IMR-90 (cell line): ENCODE results near the gene FZD7. TPM values are rescaled to one million over a fixed set of nuclear protein-coding genes. Genes with fewer than 3 reads are reported as not detected.
A peak's percentile ranks its signal among the peaks of the same experiment; 100 is the strongest.

Experiments used
- ATAC-seq: fragments of 200-7000 bp; cut with Tn5 transposase; 2 replicates; pipeline ENCODE4 v1.9.1; 2020; ENCODE audit warnings: low read depth, mild to moderate bottlenecking, moderate library complexity
- BruUV-seq: library from RNA; stranded (reverse); fragments of 400-500 nt; replicated peaks from 2 replicates; lab custom pipeline; 2021; lab: Mats Ljungman, UMichigan
- CTCF ChIA-PET: fragments of 300-600 bp; formaldehyde crosslinking; extraction: SDS; loops from one replicate; lab custom pipeline; 2021; ENCODE audit warnings: antibody characterized with exemption; lab: Yijun Ruan, JAX
- POLR2A ChIA-PET: fragments of 300-600 bp; sonication (Branson Sonifier 250); formaldehyde crosslinking; loops from one replicate; lab custom pipeline; 2022; ENCODE audit warnings: antibody characterized with exemption; ENCODE audit not compliant: unreplicated experiment; lab: Charles Lee
- DNase-seq: peaks from one replicate; pipeline ENCODE4 v3.0.0; 2013
- H2AFZ ChIP-seq: replicated peaks from 2 replicates; pipeline ENCODE3; 2013; ENCODE audit warnings: low read length, mild to moderate bottlenecking; ENCODE audit not compliant: poor library complexity
- H2AK5ac ChIP-seq: 2 replicates; pipeline ENCODE4 v1.6.1; 2013; ENCODE audit warnings: low read depth, low read length, inconsistent platforms
- H2AK9ac ChIP-seq: replicated peaks from 2 replicates; pipeline ENCODE3; 2013; ENCODE audit warnings: mild to moderate bottlenecking, low read depth, low read length, moderate library complexity; ENCODE audit not compliant: poor library complexity
- H2BK120ac ChIP-seq: 2 replicates; pipeline ENCODE4 v1.6.1; 2013; ENCODE audit warnings: low read depth, low read length, inconsistent platforms
- H2BK15ac ChIP-seq: 3 replicates; pipeline ENCODE4 v1.6.1; 2013; ENCODE audit warnings: low read depth, low read length, inconsistent platforms
- H2BK20ac ChIP-seq: 2 replicates; pipeline ENCODE4 v1.6.1; 2013; ENCODE audit warnings: low read depth, mild to moderate bottlenecking, inconsistent platforms, low read length, moderate library complexity
- H2BK5ac ChIP-seq: 2 replicates; pipeline ENCODE4 v1.6.1; 2013; ENCODE audit warnings: mild to moderate bottlenecking, low read depth, low read length, inconsistent platforms; ENCODE audit not compliant: poor library complexity, severe bottlenecking
- H3K14ac ChIP-seq: replicated peaks from 2 replicates; pipeline ENCODE4 v1.6.1; 2013; ENCODE audit warnings: low read depth, low read length, inconsistent platforms
- H3K18ac ChIP-seq: 2 replicates; pipeline ENCODE4 v1.6.1; 2013; ENCODE audit warnings: low read depth, low read length, control low read depth
- H3K23ac ChIP-seq: 2 replicates; pipeline ENCODE4 v1.6.1; 2013; ENCODE audit warnings: low read depth, low read length, inconsistent platforms
- H3K27ac ChIP-seq: 2 replicates; pipeline ENCODE4 v1.5.1; 2013; ENCODE audit warnings: mild to moderate bottlenecking, control low read depth, low read length; ENCODE audit not compliant: insufficient read depth
- H3K27me3 ChIP-seq: 2 replicates; pipeline ENCODE4 v1.6.1; 2013; ENCODE audit warnings: low read length; ENCODE audit not compliant: control insufficient read depth, insufficient read depth
- H3K36me3 ChIP-seq: 2 replicates; pipeline ENCODE4 v1.6.1; 2013; ENCODE audit warnings: low read length, mixed read lengths; ENCODE audit not compliant: control insufficient read depth, insufficient read depth
- H3K4ac ChIP-seq: 2 replicates; pipeline ENCODE4 v1.6.1; 2013; ENCODE audit warnings: low read depth, low read length, inconsistent platforms
- H3K4me1 ChIP-seq: 2 replicates; pipeline ENCODE4 v1.6.1; 2013; ENCODE audit warnings: low read length, mixed read lengths; ENCODE audit not compliant: control insufficient read depth, insufficient read depth
- H3K4me2 ChIP-seq: 2 replicates; pipeline ENCODE4 v1.6.1; 2013; ENCODE audit warnings: low read depth, mild to moderate bottlenecking, control low read depth, low read length, moderate library complexity
- H3K4me3 ChIP-seq: 2 replicates; pipeline ENCODE4 v1.5.1; 2013; ENCODE audit warnings: low read depth, mild to moderate bottlenecking, control low read depth, low read length, moderate library complexity; ENCODE audit not compliant: insufficient read depth
- H3K56ac ChIP-seq: 2 replicates; pipeline ENCODE4 v1.6.1; 2013; ENCODE audit warnings: low read length, inconsistent platforms; ENCODE audit not compliant: insufficient read depth; ENCODE audit errors: extremely low read depth
- H3K79me1 ChIP-seq, 2 experiments: 2 replicates each; pipeline ENCODE4 v1.6.1; 2013; ENCODE audit warnings: low read length in 2 of 2, inconsistent platforms in 1 of 2, low read depth in 1 of 2
- H3K9ac ChIP-seq: 2 replicates; pipeline ENCODE4 v1.6.1; 2013; ENCODE audit warnings: low read depth, low read length, control low read depth
- H3K9me1 ChIP-seq: 2 replicates; pipeline ENCODE4 v1.6.1; 2013; ENCODE audit warnings: low read length, inconsistent platforms; ENCODE audit not compliant: insufficient read depth
- H3K9me3 ChIP-seq: 2 replicates; pipeline ENCODE4 v1.6.1; 2013; ENCODE audit warnings: low read length; ENCODE audit not compliant: control insufficient read depth, insufficient read depth
- H4K20me1 ChIP-seq: 2 replicates; pipeline ENCODE4 v1.6.1; 2013; ENCODE audit warnings: low read length, inconsistent platforms; ENCODE audit not compliant: insufficient read depth
- H4K5ac ChIP-seq: 2 replicates; pipeline ENCODE4 v1.6.1; 2013; ENCODE audit warnings: mild to moderate bottlenecking, low read depth, low read length, control low read depth
- H4K8ac ChIP-seq, 2 experiments: 2 replicates each; pipeline ENCODE4 v1.6.1; 2013; ENCODE audit warnings: low read depth in 2 of 2, low read length in 2 of 2, control low read depth in 1 of 2, inconsistent platforms in 1 of 2
- H4K91ac ChIP-seq: 2 replicates; pipeline ENCODE4 v1.6.1; 2013; ENCODE audit warnings: low read depth, low read length, inconsistent platforms; ENCODE audit not compliant: insufficient read depth
- CHD1 ChIP-seq: IDR thresholded peaks from 2 replicates; pipeline ENCODE4 v1.6.1; 2012; ENCODE audit warnings: low read depth, low read length, improper control_type of control experiment
- RCOR1 ChIP-seq: IDR thresholded peaks from 2 replicates; pipeline ENCODE4 v1.6.1; 2012; ENCODE audit warnings: mild to moderate bottlenecking, low read length, improper control_type of control experiment; ENCODE audit not compliant: insufficient replicate concordance
- WGBS, 2 experiments: methylation state at CpG; one replicate each; pipeline versions ENCODE4 v1.1.5 to v1.1.7; 2013; ENCODE audit warnings: missing lambda C conversion rate in 2 of 2; ENCODE audit not compliant: insufficient read length in 1 of 2; ENCODE audit errors: extremely low coverage in 2 of 2; 5-methylcytosine and 5-hydroxymethylcytosine counted together
- dilution Hi-C: fragments of 300-500 bp; cut with HindIII; formaldehyde crosslinking; loops from one replicate; pipeline ENCODE4 v1.14.3; 2018; ENCODE audit warnings: low sequenced_read_pairs; ENCODE audit not compliant: unreplicated experiment
- in situ Hi-C: fragments of 300-500 bp; cut with MboI; formaldehyde crosslinking; loops from 3 replicates; pipeline ENCODE4 v1.14.3; 2019; ENCODE audit warnings: low sequenced_read_pairs, inconsistent platforms, mixed read lengths
- intact Hi-C: fragments of 100-400 bp; cut with micrococcal nuclease; formaldehyde crosslinking; loops from 2 replicates; pipeline ENCODE4 v1.10.0; 2022
- polyA plus RNA-seq, 3 experiments: library from polyadenylated mRNA; depleted of rRNA; stranded (reverse); fragments of >200 nt; gene quantifications; 2 replicates each; pipeline ENCODE4 v1.2.3, GENCODE V29; 2012; ENCODE audit warnings: low replicate concordance in 1 of 3
- total RNA-seq: library from RNA; depleted of rRNA; stranded (reverse); fragments of >200 nt; gene quantifications from 2 replicates; pipeline ENCODE4 v1.2.3, GENCODE V29; 2012

FZD7 gene
- total and polyA plus RNA-seq, 2 of the 4 experiments (the other 2 are of a cell fraction): 62.4 to 90.9 TPM

GRCh38 chr2:202002381-202002780 lies 31.3 kb upstream of the FZD7 start:
- no peak overlapping the region for H3K9ac ChIP-seq

More at GRCh38 chr2:202002381-202002780, 31.3 kb upstream of the FZD7 start:
- H2AK5ac ChIP-seq: no peak overlapping the region
- no TSS peak for BruUV-seq
- no peaks in the 10 kb centered on the region for H3K27me3 ChIP-seq
- no peak overlapping the region for H3K14ac ChIP-seq
- CTCF ChIA-PET: no interaction called here
- no peak overlapping the region for H3K56ac ChIP-seq
- H3K4me2 ChIP-seq: no peak overlapping the region
- WGBS, 2 experiments: no CpG with 5 or more reads among the region's 6 CpGs
- H2AFZ ChIP-seq: no peak overlapping the region
- H3K9me3 ChIP-seq: no peaks in the 10 kb centered on the region
- ATAC-seq: no peak
- H4K91ac ChIP-seq: no peak overlapping the region
- H3K36me3 ChIP-seq: no peaks in the 10 kb centered on the region
- H2AK9ac ChIP-seq: no peak overlapping the region
- H3K18ac ChIP-seq: no peak overlapping the region
- no peak overlapping the region for H3K27ac ChIP-seq
- H3K9me1 ChIP-seq: no peaks in the 10 kb centered on the region
- no peak for DNase-seq
- no peaks in the 10 kb centered on the region for H3K79me1 ChIP-seq
- intact Hi-C loops (no loop called here), in situ Hi-C loops (no loop called here), dilution Hi-C loops (no loop called here)
- no peak overlapping the region for H3K4me3 ChIP-seq
- H3K4ac ChIP-seq: no peak overlapping the region; the same call in 1 of the 2 replicates
- no peak overlapping the region for H3K23ac ChIP-seq
- POLR2A ChIA-PET: no interaction called here
- H4K20me1 ChIP-seq: no peaks in the 10 kb centered on the region
- H2BK120ac ChIP-seq: 0 out of 2 replicates have a peak overlapping the region, but pooled peaks have one; percentile 65
- H4K8ac ChIP-seq: no peak overlapping the region
- TF ChIP-seq CHD1: no peak
- no peak for TF ChIP-seq RCOR1
- no peak overlapping the region for H2BK5ac ChIP-seq
- peaks cover 13% of the 10 kb centered on the region for H3K4me1 ChIP-seq
- H2BK20ac ChIP-seq: 0 out of 2 replicates have a peak overlapping the region, but pooled peaks have one; percentile 44
- H2BK15ac ChIP-seq: no peak overlapping the region; the same call in 2 of the 3 replicates
- H4K5ac ChIP-seq: no peak overlapping the region
